SK-N-SH (cell line): ENCODE data around the gene LIME1.

Source experiments
- FOSL2 ChIP-seq: IDR thresholded peaks from 2 replicates; pipeline ENCODE4 v1.4.0; 2012; ENCODE audit warnings: low read depth, mild to moderate bottlenecking, moderate library complexity, borderline replicate concordance
- JUND ChIP-seq: IDR thresholded peaks from 2 replicates; pipeline ENCODE4 v1.4.0; 2012
- POLR2AphosphoS5 ChIP-seq: IDR thresholded peaks from 2 replicates; pipeline ENCODE4 v1.6.1; 2012; ENCODE audit warnings: low read depth, low read length
- RAD21 ChIP-seq: IDR thresholded peaks from 2 replicates; pipeline ENCODE4 v1.6.1; 2012; ENCODE audit warnings: mild to moderate bottlenecking, low read length
- SMC3 ChIP-seq: IDR thresholded peaks from 2 replicates; pipeline ENCODE4 v1.6.1; 2012; ENCODE audit warnings: low read depth, low read length, improper control_type of control experiment
- TCF12 ChIP-seq: IDR thresholded peaks from 2 replicates; pipeline ENCODE4 v1.4.0; 2012
- USF1 ChIP-seq: IDR thresholded peaks from 2 replicates; pipeline ENCODE4 v1.4.0; 2012; ENCODE audit warnings: low read depth, borderline replicate concordance
- YY1 ChIP-seq: IDR thresholded peaks from 2 replicates; pipeline ENCODE4 v1.4.0; 2012; ENCODE audit warnings: low read depth, mild to moderate bottlenecking
- TF ChIP-seq, protein P1 (sequence below): fragments of 150-350 bp; IDR thresholded peaks from 2 replicates; pipeline ENCODE4 v1.6.1; 2017; ENCODE audit warnings: antibody characterized with exemption, low read length, low read depth, borderline replicate concordance
- TF ChIP-seq, protein P2 (sequence below): IDR thresholded peaks from 2 replicates; pipeline ENCODE4; 2012
- TF ChIP-seq, protein P3 (sequence below): fragments of 200-600 bp; sonication (generic); IDR thresholded peaks from 2 replicates; pipeline ENCODE4 v1.6.1; 2017; ENCODE audit warnings: antibody characterized with exemption, mild to moderate bottlenecking, moderate library complexity

GRCh38 chr20:63731410-63731809 lies 5.1 kb upstream of the LIME1 start:
- TF ChIP-seq, protein P1, sequence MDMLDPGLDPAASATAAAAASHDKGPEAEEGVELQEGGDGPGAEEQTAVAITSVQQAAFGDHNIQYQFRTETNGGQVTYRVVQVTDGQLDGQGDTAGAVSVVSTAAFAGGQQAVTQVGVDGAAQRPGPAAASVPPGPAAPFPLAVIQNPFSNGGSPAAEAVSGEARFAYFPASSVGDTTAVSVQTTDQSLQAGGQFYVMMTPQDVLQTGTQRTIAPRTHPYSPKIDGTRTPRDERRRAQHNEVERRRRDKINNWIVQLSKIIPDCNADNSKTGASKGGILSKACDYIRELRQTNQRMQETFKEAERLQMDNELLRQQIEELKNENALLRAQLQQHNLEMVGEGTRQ, result no peak
- TF ChIP-seq, protein P2, sequence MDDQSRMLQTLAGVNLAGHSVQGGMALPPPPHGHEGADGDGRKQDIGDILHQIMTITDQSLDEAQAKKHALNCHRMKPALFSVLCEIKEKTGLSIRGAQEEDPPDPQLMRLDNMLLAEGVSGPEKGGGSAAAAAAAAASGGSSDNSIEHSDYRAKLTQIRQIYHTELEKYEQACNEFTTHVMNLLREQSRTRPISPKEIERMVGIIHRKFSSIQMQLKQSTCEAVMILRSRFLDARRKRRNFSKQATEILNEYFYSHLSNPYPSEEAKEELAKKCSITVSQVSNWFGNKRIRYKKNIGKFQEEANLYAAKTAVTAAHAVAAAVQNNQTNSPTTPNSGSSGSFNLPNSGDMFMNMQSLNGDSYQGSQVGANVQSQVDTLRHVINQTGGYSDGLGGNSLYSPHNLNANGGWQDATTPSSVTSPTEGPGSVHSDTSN, result no peak
- TF ChIP-seq, protein P3, sequence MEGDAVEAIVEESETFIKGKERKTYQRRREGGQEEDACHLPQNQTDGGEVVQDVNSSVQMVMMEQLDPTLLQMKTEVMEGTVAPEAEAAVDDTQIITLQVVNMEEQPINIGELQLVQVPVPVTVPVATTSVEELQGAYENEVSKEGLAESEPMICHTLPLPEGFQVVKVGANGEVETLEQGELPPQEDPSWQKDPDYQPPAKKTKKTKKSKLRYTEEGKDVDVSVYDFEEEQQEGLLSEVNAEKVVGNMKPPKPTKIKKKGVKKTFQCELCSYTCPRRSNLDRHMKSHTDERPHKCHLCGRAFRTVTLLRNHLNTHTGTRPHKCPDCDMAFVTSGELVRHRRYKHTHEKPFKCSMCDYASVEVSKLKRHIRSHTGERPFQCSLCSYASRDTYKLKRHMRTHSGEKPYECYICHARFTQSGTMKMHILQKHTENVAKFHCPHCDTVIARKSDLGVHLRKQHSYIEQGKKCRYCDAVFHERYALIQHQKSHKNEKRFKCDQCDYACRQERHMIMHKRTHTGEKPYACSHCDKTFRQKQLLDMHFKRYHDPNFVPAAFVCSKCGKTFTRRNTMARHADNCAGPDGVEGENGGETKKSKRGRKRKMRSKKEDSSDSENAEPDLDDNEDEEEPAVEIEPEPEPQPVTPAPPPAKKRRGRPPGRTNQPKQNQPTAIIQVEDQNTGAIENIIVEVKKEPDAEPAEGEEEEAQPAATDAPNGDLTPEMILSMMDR, result no peak
- TF ChIP-seq SMC3 (no peak), JUND (no peak), USF1 (no peak), POLR2AphosphoS5 (no peak), YY1 (no peak), FOSL2 (no peak), TCF12 (no peak), RAD21 (no peak)
